ENCODE measurements around the gene PAK1.

The PAK1 gene

GRCh38 chr11:77431813-77432212 lies 42.1 kb downstream of the PAK1 start:
- DNase-seq: no peak

GRCh38 chr11:77428598-77428997 lies 45.3 kb downstream of the PAK1 start:
- DNase-seq: no peak

- no peak for DNase-seq
Observed at GRCh38 chr11:77425346-77425745, 48.5 kb downstream of the PAK1 start.

- no peak for DNase-seq
Observed at GRCh38 chr11:77424644-77425043, 49.2 kb downstream of the PAK1 start.

GRCh38 chr11:77423624-77424023 lies 50.3 kb downstream of the PAK1 start:
- no peak for DNase-seq

- no peak for DNase-seq
Observed at GRCh38 chr11:77422687-77423086, 51.2 kb downstream of the PAK1 start.

- DNase-seq: no peak
Observed at GRCh38 chr11:77421041-77421723, 52.7 kb downstream of the PAK1 start.

- no peak for DNase-seq
Observed at GRCh38 chr11:77418971-77419597, 54.8 kb downstream of the PAK1 start.

GRCh38 chr11:77418155-77418970 lies 55.5 kb downstream of the PAK1 start:
- no peak for DNase-seq

GRCh38 chr11:77416357-77416756 lies 57.5 kb downstream of the PAK1 start:
- DNase-seq: no peak

- DNase-seq: no peak
Observed at GRCh38 chr11:77413850-77414460, 59.9 kb downstream of the PAK1 start.

- no peak for DNase-seq
Observed at GRCh38 chr11:77412814-77413213, 61.1 kb downstream of the PAK1 start.

- peak; percentile 57 to 79 (median 68) for DNase-seq
Observed at GRCh38 chr11:77411717-77412441, 62.0 kb downstream of the PAK1 start.

- peak in 2 of 6 experiments; percentile 16 to 64 for DNase-seq
Observed at GRCh38 chr11:77411137-77411707, 62.7 kb downstream of the PAK1 start.

GRCh38 chr11:77410076-77410827 lies 63.6 kb downstream of the PAK1 start:
- no peak for DNase-seq

GRCh38 chr11:77409046-77409445 lies 64.8 kb downstream of the PAK1 start:
- no peak for DNase-seq

GRCh38 chr11:77407613-77408012 lies 66.3 kb downstream of the PAK1 start:
- no peak for DNase-seq

- DNase-seq: no peak
Observed at GRCh38 chr11:77406396-77406795, 67.5 kb downstream of the PAK1 start.

GRCh38 chr11:77403211-77403610 lies 70.7 kb downstream of the PAK1 start:
- no peak for DNase-seq

GRCh38 chr11:77402218-77402556 lies 71.7 kb downstream of the PAK1 start:
- DNase-seq: peak in 1 of 6 experiments; percentile 14

GRCh38 chr11:77401486-77402217 lies 72.2 kb downstream of the PAK1 start:
- no peak for DNase-seq

Data from stimulated activated naive CD4-positive, alpha-beta T cell (primary cell).